PC-9 (cell line): ENCODE data around the gene CLTB.

Source experiments
- EZH2 ChIP-seq: fragments of 200-600 bp; sonication (generic); IDR thresholded peaks from 2 replicates; pipeline ENCODE4 v1.8.0; 2017; ENCODE audit warnings: antibody characterized with exemption, low read depth
- TF ChIP-seq, protein P1 (sequence below): fragments of 200-600 bp; sonication (generic); conservative IDR thresholded peaks from 2 replicates; pipeline ENCODE4 v1.6.1; 2017; ENCODE audit warnings: mixed run types, antibody characterized with exemption, mild to moderate bottlenecking, moderate library complexity

DNA sequence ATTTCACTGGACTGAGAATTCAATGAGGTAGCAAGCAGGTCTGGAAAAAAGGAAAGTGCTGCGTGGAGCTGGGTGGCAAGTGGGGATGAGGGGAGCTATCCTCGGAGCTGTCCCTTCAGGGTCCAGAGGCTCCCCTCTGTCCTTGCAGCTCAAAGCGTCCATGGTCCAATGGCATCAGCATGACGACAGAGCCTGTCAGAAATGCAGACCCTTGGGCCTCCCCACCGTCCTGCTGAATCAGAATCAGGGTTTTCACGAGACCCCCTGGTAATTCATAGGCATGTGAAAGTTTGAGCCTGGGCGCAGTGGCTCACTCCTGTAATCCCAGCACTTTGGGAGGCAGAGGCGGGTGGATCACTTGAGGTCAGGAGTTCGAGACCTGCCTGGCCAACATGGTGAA lies 22.2 kb downstream of the CLTB start:
- TF ChIP-seq EZH2: no peak
- TF ChIP-seq, protein P1, sequence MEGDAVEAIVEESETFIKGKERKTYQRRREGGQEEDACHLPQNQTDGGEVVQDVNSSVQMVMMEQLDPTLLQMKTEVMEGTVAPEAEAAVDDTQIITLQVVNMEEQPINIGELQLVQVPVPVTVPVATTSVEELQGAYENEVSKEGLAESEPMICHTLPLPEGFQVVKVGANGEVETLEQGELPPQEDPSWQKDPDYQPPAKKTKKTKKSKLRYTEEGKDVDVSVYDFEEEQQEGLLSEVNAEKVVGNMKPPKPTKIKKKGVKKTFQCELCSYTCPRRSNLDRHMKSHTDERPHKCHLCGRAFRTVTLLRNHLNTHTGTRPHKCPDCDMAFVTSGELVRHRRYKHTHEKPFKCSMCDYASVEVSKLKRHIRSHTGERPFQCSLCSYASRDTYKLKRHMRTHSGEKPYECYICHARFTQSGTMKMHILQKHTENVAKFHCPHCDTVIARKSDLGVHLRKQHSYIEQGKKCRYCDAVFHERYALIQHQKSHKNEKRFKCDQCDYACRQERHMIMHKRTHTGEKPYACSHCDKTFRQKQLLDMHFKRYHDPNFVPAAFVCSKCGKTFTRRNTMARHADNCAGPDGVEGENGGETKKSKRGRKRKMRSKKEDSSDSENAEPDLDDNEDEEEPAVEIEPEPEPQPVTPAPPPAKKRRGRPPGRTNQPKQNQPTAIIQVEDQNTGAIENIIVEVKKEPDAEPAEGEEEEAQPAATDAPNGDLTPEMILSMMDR: no peak
